Ovary (tissue), 3 donors: Measurements from ENCODE around the gene HSPBP1.

ENCODE experiments used
- EP300 ChIP-seq: sonication (generic); formaldehyde crosslinking; IDR thresholded peaks from one replicate; pipeline ENCODE4 v1.6.1; 2017; ENCODE audit warnings: antibody characterized with exemption
- POLR2A ChIP-seq: fragments of 450-650 bp; IDR thresholded peaks from one replicate; pipeline ENCODE4 v1.6.1; 2017; ENCODE audit warnings: antibody characterized with exemption, mild to moderate bottlenecking, moderate library complexity
- TF ChIP-seq, protein P1 (sequence below), 3 donors: fragments of 450-650 bp in 2 of 3; fragments of 200-600 bp in 1 of 3; IDR thresholded peaks; one replicate each; pipeline versions ENCODE4 v1.5.1 to v1.8.0; 2016 to 2022; ENCODE audit warnings: antibody characterized with exemption in 3 of 3, mild to moderate bottlenecking in 1 of 3
- donor health status: DM: no; HTN: no; CAD: no.

- TF ChIP-seq, protein P1, sequence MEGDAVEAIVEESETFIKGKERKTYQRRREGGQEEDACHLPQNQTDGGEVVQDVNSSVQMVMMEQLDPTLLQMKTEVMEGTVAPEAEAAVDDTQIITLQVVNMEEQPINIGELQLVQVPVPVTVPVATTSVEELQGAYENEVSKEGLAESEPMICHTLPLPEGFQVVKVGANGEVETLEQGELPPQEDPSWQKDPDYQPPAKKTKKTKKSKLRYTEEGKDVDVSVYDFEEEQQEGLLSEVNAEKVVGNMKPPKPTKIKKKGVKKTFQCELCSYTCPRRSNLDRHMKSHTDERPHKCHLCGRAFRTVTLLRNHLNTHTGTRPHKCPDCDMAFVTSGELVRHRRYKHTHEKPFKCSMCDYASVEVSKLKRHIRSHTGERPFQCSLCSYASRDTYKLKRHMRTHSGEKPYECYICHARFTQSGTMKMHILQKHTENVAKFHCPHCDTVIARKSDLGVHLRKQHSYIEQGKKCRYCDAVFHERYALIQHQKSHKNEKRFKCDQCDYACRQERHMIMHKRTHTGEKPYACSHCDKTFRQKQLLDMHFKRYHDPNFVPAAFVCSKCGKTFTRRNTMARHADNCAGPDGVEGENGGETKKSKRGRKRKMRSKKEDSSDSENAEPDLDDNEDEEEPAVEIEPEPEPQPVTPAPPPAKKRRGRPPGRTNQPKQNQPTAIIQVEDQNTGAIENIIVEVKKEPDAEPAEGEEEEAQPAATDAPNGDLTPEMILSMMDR (IDR thresholded peaks at IDR 0.05), result no peak
- TF ChIP-seq EP300 (no peak), POLR2A (no peak)
These were observed 33.2 kb downstream of the HSPBP1 start for GRCh38 chr19:55246462-55247451.
